Ovary (tissue), 3 donors: Measurements from ENCODE around the gene PMS2.
"Not testable (repeated sequence)": the region's sequence is repeated elsewhere in the genome, so short reads cannot be mapped to it uniquely, and the experiment has no call there.

Experiments
- EP300 ChIP-seq: sonication (generic); formaldehyde crosslinking; IDR thresholded peaks from one replicate; pipeline ENCODE4 v1.6.1; 2017; ENCODE audit warnings: antibody characterized with exemption
- POLR2A ChIP-seq: fragments of 450-650 bp; IDR thresholded peaks from one replicate; pipeline ENCODE4 v1.6.1; 2017; ENCODE audit warnings: antibody characterized with exemption, mild to moderate bottlenecking, moderate library complexity
- TF ChIP-seq, protein P1 (sequence below), 3 donors: fragments of 450-650 bp in 2 of 3; fragments of 200-600 bp in 1 of 3; IDR thresholded peaks; one replicate each; pipeline versions ENCODE4 v1.5.1 to v1.8.0; 2016 to 2022; ENCODE audit warnings: antibody characterized with exemption in 3 of 3, mild to moderate bottlenecking in 1 of 3
- donor health status: DM: no; HTN: no; CAD: no.

DNA sequence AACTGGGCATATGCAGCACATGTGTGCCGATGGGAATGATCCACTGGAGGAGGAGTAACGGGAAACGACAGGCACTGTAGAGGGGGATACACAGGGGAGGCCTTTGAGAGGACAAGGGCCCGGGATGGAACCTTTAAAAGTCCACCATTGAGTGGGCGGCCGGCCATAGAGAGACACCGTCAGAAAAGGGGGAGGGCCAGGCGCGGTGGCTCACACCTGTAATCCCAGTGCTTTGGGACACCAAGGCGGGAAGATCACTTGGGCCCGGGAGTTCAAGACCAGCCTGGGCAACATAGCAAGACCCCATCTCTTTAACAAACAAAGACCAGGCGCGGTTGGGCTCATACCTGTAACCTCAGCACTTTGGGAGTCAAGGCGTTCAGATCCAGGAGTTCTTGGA lies 77.6 kb downstream of the PMS2 start:
- TF ChIP-seq, protein P1, sequence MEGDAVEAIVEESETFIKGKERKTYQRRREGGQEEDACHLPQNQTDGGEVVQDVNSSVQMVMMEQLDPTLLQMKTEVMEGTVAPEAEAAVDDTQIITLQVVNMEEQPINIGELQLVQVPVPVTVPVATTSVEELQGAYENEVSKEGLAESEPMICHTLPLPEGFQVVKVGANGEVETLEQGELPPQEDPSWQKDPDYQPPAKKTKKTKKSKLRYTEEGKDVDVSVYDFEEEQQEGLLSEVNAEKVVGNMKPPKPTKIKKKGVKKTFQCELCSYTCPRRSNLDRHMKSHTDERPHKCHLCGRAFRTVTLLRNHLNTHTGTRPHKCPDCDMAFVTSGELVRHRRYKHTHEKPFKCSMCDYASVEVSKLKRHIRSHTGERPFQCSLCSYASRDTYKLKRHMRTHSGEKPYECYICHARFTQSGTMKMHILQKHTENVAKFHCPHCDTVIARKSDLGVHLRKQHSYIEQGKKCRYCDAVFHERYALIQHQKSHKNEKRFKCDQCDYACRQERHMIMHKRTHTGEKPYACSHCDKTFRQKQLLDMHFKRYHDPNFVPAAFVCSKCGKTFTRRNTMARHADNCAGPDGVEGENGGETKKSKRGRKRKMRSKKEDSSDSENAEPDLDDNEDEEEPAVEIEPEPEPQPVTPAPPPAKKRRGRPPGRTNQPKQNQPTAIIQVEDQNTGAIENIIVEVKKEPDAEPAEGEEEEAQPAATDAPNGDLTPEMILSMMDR (IDR thresholded peaks at IDR 0.05) = not testable (repeated sequence)
- TF ChIP-seq POLR2A, EP300: not testable (repeated sequence)
